H1 (cell line): ENCODE measurements around the gene CYB5R3.
"Not testable (repeated sequence)": the region's sequence is repeated elsewhere in the genome, so short reads cannot be mapped to it uniquely, and the experiment has no call there.

Source experiments
- CTCF ChIP-seq, 3 experiments: IDR thresholded peaks; 1 replicate in 2 of 3; 2 replicates in 1 of 3; pipeline versions ENCODE4 v1.5.1 to v1.6.1; 2011; ENCODE audit warnings: low read length in 3 of 3, mild to moderate bottlenecking in 3 of 3, inconsistent platforms in 2 of 3, low read depth in 1 of 3, moderate library complexity in 1 of 3; ENCODE audit not compliant: insufficient read depth in 1 of 3; ENCODE audit errors: control extremely low read depth in 1 of 3
- EGR1 ChIP-seq: IDR thresholded peaks from 2 replicates; pipeline ENCODE4 v1.6.1; 2011; ENCODE audit warnings: low read depth, low read length, borderline replicate concordance
- EZH2 ChIP-seq: fragments of 200-600 bp; sonication (generic); IDR thresholded peaks from 2 replicates; pipeline ENCODE4 v1.7.1; 2012; ENCODE audit warnings: low read depth, mild to moderate bottlenecking, moderate library complexity, low read length, inconsistent platforms; ENCODE audit not compliant: severe bottlenecking
- HDAC2 ChIP-seq, 2 experiments: fragments of 300-600 bp in 1 of 2; sonication (generic) in 1 of 2; IDR thresholded peaks; 2 replicates each; pipeline ENCODE4 v1.6.1; 2011 to 2012; ENCODE audit warnings: low read depth in 2 of 2, low read length in 2 of 2, mild to moderate bottlenecking in 2 of 2, moderate library complexity in 2 of 2, borderline replicate concordance in 1 of 2, inconsistent platforms in 1 of 2
- HDAC6 ChIP-seq: IDR thresholded peaks from one replicate; pipeline ENCODE4 v1.7.1; 2012; ENCODE audit warnings: low read depth, mild to moderate bottlenecking, inconsistent platforms, low read length, moderate library complexity
- POLR2A ChIP-seq, 2 experiments: IDR thresholded peaks; 1 replicate in 1 of 2; 2 replicates in 1 of 2; pipeline ENCODE4 v1.6.1; 2011; ENCODE audit warnings: low read depth in 2 of 2, low read length in 2 of 2, mild to moderate bottlenecking in 2 of 2; ENCODE audit errors: control extremely low read depth in 1 of 2
- POU5F1 ChIP-seq: IDR thresholded peaks from 2 replicates; pipeline ENCODE4 v1.6.1; 2011; ENCODE audit warnings: low read depth, mild to moderate bottlenecking, low read length, moderate library complexity
- RFX5 ChIP-seq: IDR thresholded peaks from 2 replicates; pipeline ENCODE4 v1.6.1; 2011; ENCODE audit warnings: low read depth, low read length, improper control_type of control experiment, borderline replicate concordance
- TAF1 ChIP-seq: IDR thresholded peaks from 2 replicates; pipeline ENCODE4 v1.6.1; 2011; ENCODE audit warnings: mild to moderate bottlenecking, low read depth, low read length
- TCF12 ChIP-seq: IDR thresholded peaks from 2 replicates; pipeline ENCODE4 v1.6.1; 2011; ENCODE audit warnings: low read depth, mild to moderate bottlenecking, low read length
- USF2 ChIP-seq: IDR thresholded peaks from 2 replicates; pipeline ENCODE4 v1.6.1; 2011; ENCODE audit warnings: low read length, improper control_type of control experiment

GRCh38 chr22:42567950-42568349 is 81.2 kb downstream of the CYB5R3 start:
- TF ChIP-seq CTCF (IDR thresholded peaks at IDR 0.05; ENCODE audit: control extremely low read depth in 1 of 3, insufficient read depth in 1 of 3, low read depth in 1 of 3, low read length in 3 of 3); HDAC2 (IDR thresholded peaks at IDR 0.05; ENCODE audit: borderline replicate concordance in 1 of 2, low read depth in 2 of 2, low read length in 2 of 2); RFX5; POU5F1; TAF1; TCF12; POLR2A (IDR thresholded peaks at IDR 0.05; ENCODE audit: control extremely low read depth in 1 of 2, low read depth in 2 of 2, low read length in 2 of 2); HDAC6; EGR1; EZH2; USF2: not testable (repeated sequence)
